ENCODE results near the gene PREX1. TPM values are rescaled to one million over a fixed set of nuclear protein-coding genes. Genes with fewer than 3 reads are reported as not detected.
"Not testable (repeated sequence)": the region's sequence is repeated elsewhere in the genome, so short reads cannot be mapped to it uniquely, and the experiment has no call there.

Gene PREX1
- total RNA-seq, 1 donor from 2014 or later: 2.9 TPM

DNA sequence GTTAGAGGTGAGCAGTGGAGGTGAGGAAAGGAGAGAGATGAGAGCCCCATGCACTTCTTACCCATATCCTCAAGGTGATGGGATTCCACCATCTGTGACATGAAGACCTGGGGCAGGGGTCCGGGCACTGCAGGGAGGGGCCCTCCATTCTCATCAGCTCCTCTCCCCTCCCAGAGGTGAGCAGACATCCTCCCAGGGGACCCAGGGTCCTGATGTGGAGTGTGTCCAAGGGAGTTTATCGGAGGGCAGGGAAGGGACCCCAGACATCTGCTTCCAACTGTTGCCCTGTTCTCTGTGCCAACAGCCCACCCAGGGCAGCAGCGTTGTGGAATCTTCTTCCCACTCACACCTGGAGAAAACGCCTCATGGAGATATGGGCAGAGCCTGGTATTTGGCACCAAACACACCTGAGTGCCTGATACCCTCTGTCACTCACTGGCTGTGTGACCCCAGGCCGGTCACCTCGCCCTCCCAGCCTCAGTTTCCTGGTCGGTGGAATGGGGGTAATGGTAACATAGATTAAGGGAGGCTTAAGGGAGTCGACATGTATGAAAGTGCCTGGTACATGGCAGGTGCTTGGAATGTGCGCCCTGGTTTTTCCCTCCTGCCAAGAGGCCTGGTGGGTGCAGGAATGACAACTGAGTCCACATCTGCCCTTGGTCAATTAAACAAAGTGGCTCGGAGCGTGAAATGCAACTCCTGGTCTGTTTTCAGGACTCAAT lies 227.9 kb downstream of the PREX1 start:
- peaks cover 3% of the 10 kb centered on the region for H3K9me3 Mint-ChIP-seq (ENCODE audit: low read depth)
- no peak for DNase-seq (ENCODE audit: low spot score, unreplicated experiment)
- TF ChIP-seq, protein P1, sequence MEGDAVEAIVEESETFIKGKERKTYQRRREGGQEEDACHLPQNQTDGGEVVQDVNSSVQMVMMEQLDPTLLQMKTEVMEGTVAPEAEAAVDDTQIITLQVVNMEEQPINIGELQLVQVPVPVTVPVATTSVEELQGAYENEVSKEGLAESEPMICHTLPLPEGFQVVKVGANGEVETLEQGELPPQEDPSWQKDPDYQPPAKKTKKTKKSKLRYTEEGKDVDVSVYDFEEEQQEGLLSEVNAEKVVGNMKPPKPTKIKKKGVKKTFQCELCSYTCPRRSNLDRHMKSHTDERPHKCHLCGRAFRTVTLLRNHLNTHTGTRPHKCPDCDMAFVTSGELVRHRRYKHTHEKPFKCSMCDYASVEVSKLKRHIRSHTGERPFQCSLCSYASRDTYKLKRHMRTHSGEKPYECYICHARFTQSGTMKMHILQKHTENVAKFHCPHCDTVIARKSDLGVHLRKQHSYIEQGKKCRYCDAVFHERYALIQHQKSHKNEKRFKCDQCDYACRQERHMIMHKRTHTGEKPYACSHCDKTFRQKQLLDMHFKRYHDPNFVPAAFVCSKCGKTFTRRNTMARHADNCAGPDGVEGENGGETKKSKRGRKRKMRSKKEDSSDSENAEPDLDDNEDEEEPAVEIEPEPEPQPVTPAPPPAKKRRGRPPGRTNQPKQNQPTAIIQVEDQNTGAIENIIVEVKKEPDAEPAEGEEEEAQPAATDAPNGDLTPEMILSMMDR (IDR thresholded peaks at IDR 0.05; ENCODE audit: unreplicated experiment): no peak
- H3K4me1 Mint-ChIP-seq (ENCODE audit: low read depth): peaks cover 16% of the 10 kb centered on the region
- H3K27me3 Mint-ChIP-seq: no peaks in the 10 kb centered on the region
- H3K36me3 Mint-ChIP-seq (ENCODE audit: insufficient read depth): no peaks in the 10 kb centered on the region
- H3K4me3 Mint-ChIP-seq (ENCODE audit: low read depth): no peak overlapping the region
- no peak overlapping the region for H3K27ac Mint-ChIP-seq

DNA sequence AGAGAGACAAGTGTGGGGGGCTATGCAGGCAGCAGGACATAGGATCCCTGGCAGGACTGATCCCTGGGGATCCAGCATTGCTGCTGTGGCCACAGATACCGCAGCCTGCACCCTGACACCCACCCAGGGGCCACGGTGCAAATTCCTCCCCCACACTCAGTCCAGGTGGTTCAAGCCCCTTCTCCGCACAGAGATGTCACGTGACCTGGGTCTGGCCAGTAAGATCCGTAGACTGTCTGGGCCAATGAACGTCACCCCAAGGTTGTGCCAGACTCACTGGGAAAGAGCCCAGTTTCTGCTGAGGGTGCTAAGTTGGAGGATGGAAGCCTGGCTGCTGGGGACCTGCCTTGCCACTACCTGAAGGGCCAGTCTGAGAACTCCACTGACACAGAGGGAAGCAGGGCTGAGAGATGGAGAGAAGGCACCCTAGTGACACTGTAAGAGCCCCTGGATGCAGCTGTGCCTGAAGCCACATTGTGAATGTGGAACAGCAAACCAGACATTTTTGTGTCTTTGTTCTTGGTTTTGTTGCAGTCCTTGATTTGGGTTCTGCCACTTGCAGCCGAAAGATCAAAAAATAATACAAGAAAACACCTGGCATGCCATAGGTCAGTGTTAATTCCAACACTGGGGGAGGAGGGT lies 228.6 kb downstream of the PREX1 start:
- TF ChIP-seq, protein P1 (IDR thresholded peaks at IDR 0.05; ENCODE audit: unreplicated experiment): no peak
- Mint-ChIP-seq H3K27me3 (no peaks in the 10 kb centered on the region), H3K4me1 (ENCODE audit: low read depth) (peaks cover 16% of the 10 kb centered on the region), H3K9me3 (ENCODE audit: low read depth) (peaks cover 3% of the 10 kb centered on the region), H3K4me3 (ENCODE audit: low read depth) (no peak overlapping the region), H3K36me3 (ENCODE audit: insufficient read depth) (no peaks in the 10 kb centered on the region), H3K27ac (no peak overlapping the region)
- no peak for DNase-seq (ENCODE audit: low spot score, unreplicated experiment)

DNA sequence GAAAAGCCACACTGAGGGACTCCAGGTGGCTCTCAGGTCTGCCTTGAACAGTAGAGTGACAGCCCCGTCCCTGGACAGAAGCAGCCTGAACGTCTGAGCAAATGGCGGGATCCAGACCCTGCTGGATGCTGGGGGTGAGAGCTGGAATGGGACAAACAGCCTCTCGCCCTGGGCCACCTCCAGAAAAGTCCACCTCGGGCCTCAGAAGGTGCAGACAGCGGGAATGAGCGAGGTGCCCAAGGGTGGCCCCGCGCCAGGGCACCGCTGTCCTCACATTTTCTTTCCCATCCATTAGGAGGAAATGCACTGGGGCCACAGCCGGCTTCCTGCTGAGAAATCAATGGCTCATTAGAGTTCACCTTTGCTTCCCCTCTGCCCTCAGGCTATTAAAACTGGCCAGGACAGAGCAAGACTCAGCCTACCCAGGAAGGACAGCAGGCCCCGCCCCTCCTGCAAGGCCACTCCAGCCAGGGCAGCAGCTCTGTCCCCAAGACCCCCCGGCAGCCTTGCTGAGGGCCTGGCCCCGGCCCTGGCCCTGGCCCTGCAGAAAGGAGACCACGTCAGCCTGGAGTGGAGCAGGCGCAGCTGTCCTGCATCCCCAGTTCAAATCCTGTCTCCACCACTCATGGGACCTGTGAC lies 229.4 kb downstream of the PREX1 start:
- not testable (repeated sequence) for H3K4me3 Mint-ChIP-seq (ENCODE audit: low read depth); H3K36me3 Mint-ChIP-seq (ENCODE audit: insufficient read depth); DNase-seq (ENCODE audit: low spot score, unreplicated experiment); H3K27ac Mint-ChIP-seq; H3K9me3 Mint-ChIP-seq (ENCODE audit: low read depth); H3K27me3 Mint-ChIP-seq
- H3K4me1 Mint-ChIP-seq (ENCODE audit: low read depth): peaks cover 16% of the 10 kb centered on the region

DNA sequence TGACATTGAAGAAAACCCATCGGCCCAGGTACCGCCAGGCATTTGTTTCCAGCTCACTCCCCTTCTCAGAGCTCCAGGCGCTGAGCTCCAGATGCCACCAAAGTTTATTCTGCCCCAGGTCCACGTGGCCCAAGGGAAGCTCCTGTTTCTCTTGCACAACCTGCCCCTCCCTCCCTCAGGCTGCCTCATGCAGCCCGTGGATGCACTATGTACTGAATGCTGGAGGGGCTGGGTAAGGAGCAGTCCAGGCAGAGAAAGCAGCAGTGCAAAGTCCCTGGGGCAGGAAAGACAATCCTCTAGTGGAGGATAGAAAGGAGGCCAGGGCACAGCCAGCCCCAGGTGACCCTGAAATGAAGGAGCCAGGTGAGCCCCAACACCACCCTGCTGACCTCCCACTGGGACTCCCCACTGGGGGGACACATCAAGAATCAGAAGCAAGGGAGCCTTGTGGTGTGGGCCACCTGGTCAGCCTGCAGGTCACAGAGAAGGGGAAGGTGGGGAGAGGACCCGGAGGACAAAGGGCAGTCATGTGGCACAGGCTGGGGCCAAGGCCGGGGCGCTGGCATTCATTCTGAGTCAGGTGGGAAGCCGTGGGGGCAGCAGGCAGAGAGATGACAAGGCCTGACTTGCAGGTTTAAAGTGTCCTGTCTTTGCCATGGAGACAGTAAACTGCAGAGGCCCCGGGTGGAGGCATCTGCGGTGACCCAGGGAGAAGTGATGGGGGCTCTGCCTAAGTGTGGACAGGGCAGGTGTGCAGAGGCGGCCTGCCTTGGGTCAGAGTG lies 230.1 kb downstream of the PREX1 start:
- DNase-seq (ENCODE audit: low spot score, unreplicated experiment): no peak
- Mint-ChIP-seq H3K9me3 (ENCODE audit: low read depth) (peaks cover 1% of the 10 kb centered on the region), H3K36me3 (ENCODE audit: insufficient read depth) (no peaks in the 10 kb centered on the region), H3K4me1 (ENCODE audit: low read depth) (peaks cover 14% of the 10 kb centered on the region), H3K27me3 (peaks cover 3% of the 10 kb centered on the region), H3K4me3 (ENCODE audit: low read depth) (no peak overlapping the region), H3K27ac (peak overlapping the region; percentile 11)
- TF ChIP-seq, protein P1 (IDR thresholded peaks at IDR 0.05; ENCODE audit: unreplicated experiment): no peak

DNA sequence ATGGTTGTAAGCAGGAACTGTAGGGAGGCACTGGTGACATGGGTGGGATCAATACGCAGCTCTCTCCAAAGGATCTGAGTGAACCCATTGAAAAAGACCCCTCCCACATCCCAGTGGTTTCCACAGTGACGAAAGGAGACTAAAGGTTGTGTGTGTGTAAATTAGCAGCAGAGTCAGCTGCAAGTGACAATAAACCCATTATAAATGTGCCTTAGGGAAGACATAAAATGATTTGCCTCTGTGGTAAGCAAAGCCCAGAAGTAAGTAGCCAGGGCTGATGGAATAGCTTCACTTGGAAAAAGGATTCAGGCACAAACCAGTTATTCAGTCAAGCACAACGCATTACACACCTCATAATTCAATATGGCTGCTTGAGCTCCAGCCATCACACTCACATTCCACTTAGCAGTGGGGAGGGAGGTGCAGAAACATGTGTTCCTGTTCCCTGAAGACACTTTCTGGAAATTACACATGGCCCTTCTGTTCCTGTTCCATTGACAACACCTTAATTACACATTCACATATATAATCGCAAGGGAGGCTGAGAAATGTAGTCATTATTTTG lies 231.4 kb downstream of the PREX1 start:
- TF ChIP-seq, protein P1 (IDR thresholded peaks at IDR 0.05; ENCODE audit: unreplicated experiment): no peak
- H3K27ac Mint-ChIP-seq: no peak overlapping the region
- peaks cover 14% of the 10 kb centered on the region for H3K4me1 Mint-ChIP-seq (ENCODE audit: low read depth)

More for the DNA sequence above, 231.4 kb downstream of the PREX1 start:
- Mint-ChIP-seq H3K36me3 (ENCODE audit: insufficient read depth) (no peaks in the 10 kb centered on the region), H3K4me3 (ENCODE audit: low read depth) (no peak overlapping the region), H3K27me3 (peaks cover 3% of the 10 kb centered on the region), H3K9me3 (ENCODE audit: low read depth) (no peaks in the 10 kb centered on the region)
- no peak for DNase-seq (ENCODE audit: low spot score, unreplicated experiment)

Data from progenitor cell of endocrine pancreas (in vitro differentiated cells).